HG03439 (cell line): ENCODE measurements around the gene MTHFR.
"Not testable (repeated sequence)": the region's sequence is repeated elsewhere in the genome, so short reads cannot be mapped to it uniquely, and the experiment has no call there.

Experiments used
- ATAC-seq: cut with Tn5 transposase; IDR thresholded peaks from one replicate; pipeline ENCODE4 v1.9.1; 2021; ENCODE audit warnings: mild to moderate bottlenecking, moderate library complexity; ENCODE audit not compliant: unreplicated experiment

MTHFR gene

DNA sequence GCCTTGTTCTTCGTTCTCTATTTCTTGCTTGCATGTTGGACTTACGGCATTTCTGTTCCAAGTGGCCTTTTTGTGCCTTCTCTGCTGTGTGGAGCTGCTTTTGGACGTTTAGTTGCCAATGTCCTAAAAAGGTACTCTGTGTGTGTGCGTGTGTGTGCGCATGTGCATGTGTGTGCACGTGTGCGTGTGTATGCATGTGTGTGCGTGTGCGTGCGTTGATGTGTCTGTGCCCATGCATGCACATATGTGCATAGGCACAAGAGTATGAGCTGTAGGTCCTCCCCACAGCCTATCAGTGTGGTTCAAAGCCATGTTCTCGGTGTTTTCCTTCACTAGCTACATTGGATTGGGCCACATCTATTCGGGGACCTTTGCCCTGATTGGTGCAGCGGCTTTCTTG, 28.1 kb upstream of the MTHFR start:
- no peak for ATAC-seq

DNA sequence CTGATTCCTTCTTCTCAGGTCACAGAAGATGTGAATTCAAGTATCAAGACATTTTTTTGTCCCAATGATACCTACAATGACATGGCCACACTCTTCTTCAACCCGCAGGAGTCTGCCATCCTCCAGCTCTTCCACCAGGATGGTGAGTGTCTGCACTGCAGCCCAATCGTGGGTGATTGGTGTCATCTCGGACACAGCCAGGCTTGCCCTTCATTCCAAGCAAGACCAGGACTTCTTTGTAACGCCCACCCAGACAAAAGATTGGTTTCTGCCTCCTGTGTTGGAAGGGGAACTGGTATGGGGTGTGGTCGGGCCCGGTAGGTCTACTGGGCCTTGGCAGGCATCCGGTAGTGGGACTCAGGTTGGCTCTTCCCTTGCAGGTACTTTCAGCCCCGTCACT, 27.7 kb upstream of the MTHFR start:
- no peak for ATAC-seq

DNA sequence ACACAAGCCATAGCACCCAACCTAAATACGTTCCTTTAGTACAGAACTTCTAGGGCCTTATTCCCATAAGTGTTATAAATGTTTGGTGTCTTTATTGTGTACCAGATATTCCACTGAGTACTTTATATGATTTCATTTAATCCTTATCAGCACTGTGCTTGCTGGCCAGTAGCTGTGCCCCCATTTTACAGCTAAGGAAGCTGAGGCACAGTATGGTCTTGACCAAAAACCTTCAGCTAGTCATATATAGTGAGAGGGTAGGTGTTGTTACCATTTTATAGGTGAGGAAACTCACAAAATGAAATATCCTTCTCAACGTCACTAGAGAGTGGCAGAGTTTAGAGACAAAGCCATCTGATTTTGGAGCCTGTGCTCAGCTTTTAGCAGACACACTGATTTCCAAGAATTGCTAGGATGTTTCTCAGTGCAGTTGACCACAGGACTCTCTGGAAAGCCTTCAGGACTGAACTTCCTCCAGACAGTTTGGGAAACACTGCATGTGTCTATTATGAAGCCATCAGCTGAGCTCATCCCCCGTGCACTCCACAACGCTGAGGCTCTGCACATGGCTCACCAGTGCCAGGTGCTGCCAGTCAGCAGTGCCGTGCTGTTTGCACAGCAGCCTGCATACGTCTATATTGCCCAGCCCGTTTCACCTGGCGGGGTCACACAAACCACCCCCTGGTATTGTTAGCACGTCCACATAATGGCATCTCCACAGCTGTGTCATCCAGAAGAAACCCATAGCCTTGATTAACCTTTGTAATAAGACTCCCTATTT, 26.4 kb upstream of the MTHFR start:
- ATAC-seq: no peak

DNA sequence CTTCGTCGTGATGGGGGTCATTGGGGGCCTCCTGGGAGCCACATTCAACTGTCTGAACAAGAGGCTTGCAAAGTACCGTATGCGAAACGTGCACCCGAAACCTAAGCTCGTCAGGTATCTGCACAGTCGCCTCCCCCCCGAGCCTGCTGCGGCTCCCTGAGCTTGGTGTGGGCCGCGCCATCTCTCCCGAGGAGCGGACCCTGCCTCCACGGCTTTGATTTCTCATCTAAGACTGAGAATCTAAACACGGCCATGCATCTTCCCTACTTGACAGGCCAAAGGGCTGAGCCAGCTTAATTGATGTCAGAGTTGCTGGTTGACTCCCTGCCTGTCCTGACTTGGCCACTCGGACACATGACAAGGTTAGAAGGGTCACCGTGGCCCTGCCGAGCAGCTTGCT, 22.7 kb upstream of the MTHFR start:
- ATAC-seq: no peak

DNA sequence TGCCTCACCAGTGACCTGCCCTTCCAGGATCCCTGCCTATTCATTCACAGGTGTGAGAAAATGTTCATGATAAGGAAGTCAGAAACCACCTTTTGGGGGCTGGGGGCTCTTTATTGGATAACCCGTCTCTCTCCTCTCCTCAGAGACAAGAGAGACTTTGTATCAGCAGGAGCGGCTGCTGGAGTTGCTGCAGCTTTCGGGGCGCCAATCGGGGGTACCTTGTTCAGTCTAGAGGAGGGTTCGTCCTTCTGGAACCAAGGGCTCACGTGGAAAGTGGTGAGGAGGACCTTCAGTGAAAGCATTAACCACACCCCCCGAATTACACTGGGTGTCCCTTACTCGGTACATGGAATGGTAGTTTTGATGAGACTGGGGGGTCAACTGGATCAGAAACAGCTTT, 21.2 kb upstream of the MTHFR start:
- ATAC-seq: no peak

DNA sequence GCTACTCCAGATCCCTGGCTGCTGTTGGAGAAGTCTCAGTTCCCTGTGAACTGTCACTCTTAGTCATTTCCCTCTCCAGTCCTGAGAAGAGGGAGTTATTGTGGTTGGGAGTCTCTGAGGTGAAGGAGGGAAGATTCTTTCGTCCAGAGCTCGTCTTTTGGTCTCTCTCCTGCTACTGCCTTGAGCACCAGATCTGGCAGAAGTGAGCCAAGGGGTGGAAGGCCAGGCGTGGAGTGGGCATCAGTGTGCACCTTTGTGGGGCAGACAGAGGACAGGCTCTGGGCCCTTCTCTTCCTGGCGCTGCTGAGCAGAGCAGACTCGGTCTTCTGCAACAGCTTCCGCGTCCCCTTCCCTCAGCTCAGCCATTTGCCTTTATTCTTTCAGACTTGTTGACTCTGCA, 19.4 kb upstream of the MTHFR start:
- ATAC-seq: no peak

DNA sequence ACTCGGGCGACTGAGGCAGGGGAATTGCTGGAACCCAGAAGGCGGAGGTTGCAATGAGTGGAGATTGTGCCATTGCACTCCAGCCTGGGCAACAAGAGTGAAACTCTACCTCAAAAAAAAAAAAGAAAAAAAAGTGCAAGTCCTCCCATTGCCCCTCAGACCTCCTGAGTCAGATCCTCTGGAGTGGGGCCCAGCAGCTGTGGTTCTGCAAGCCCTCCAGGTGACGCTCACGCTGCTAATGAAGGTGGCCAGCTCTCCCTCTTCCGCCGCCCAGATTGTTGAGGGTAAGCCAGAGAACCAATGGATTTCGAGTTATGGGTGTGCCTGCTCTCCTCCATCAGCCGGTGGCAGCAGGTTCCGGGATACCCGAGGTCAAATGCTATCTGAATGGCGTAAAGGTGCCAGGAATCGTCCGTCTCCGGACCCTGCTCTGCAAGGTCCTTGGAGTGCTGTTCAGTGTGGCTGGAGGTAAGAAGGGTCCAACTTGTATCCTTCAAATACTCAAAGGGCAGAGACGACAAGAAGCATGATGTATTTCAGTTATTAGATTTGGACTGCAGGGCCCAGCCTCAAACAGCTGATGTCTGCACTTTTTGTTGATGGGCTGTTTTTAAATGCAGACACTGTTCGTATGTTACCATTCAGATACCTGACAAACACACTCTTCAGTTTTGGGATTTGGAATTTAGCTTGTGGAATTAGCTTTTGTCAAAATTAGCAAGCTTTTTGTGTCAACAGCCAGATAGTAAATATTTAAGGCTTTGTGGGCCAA, 17.8 kb upstream of the MTHFR start:
- ATAC-seq: no peak

DNA sequence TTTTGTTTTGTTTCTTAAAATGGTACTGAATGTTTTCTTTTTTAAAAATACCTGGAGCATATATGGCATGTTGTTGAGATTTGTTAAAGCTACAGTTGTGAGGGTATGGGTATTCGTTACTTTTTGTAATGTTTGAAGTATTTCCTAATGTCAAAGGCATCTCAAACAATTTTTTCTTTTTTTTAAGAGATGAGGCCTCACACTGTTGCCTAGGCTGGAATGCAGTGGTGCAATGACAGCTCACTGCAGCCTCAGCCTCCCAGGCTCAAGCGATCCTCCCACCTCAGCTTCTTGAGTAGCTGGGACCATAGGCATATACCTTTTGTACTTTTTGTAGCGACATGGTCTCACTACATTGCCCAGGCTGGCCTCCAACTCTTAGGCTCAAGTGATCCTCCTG, 16.3 kb upstream of the MTHFR start:
- ATAC-seq: no peak

DNA sequence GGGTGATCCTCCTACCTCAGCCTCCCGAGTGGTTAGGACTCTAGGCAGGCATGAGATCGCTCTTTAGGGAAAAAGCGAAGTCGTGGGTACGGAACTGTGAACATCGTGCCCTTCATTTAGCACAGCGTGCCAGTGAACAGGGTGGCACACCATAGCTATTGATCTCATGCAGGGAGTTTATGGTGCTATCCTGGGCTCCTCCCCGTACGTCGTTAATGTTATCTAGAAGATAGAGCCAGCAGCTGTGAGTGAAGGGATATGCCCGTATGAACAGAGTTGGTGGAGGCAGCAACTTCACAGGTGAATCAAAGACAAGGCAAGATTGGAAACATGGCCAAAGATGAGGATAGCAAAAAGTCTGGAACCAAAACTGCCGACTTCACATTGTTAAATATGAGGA, 11.4 kb upstream of the MTHFR start:
- no peak for ATAC-seq

DNA sequence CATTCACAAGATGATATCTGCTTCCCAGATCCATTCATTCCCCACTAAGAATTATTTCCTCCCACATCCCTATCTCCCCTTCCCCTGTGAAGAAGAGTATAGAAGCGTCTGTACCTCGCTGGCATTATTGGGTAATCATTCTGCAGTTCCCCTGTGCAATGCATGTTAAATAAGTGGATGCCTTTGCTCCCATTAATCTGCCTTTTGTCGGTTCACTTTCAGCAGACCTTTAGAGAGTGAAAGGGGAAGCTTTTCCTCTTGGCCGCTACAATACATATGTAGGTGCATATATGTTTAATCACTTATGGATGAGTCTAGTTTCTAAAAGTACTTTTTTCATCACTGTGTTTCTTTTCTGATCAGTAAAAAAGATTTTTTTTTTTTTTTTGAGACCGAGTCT, 7.3 kb upstream of the MTHFR start:
- no peak for ATAC-seq

DNA sequence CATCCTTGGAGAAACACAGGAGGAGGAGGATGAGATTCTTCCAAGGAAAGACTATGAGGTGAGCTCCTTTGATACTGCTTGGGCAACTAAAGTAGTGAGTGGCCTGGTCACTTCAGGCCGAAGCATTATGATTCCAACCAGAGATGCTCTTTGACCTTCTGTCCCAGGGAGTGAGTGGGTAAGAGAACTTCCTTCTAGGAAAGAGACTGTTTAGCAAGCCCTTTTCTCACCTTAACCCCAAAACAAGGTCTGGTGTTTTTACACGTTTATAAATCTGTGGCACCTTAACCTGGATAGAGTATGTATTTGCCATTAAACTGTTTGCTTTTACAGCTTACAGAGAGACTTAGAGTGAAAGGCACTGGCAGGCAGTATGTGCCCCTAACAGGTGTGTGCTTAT, 1.4 kb upstream of the MTHFR start:
- ATAC-seq: no peak

DNA sequence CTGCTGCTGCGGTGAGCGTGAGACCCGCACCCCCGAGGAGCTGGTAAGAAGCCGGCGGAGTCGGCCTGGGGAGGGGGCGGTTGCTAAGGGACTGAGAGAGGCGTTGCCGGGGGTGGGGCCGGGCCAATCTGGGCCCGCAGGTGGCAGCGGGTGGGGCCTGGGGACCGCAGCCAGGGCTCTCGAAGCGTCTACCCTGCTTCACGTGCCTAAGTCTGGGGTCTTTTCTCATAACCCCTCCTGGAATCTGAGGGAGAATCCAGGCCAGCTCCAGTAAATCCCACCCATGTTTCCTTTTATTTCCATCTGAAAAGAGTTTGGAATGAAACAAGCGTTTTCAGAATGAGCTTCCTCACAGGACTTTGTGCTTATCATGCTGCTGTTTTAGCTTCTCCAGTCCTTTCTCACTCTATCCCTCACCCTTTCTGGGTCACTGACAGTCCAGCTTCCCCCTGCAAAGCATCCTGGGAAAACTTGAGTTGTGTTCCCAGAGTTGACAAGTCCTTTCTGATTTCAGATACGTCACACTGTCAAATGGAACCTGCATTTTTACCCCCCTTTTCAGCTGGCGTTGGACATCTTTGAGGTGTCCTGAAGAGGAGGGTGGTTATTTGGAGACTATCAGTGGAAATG, 658 bp upstream of the MTHFR start:
- peak; percentile 42 for ATAC-seq

DNA sequence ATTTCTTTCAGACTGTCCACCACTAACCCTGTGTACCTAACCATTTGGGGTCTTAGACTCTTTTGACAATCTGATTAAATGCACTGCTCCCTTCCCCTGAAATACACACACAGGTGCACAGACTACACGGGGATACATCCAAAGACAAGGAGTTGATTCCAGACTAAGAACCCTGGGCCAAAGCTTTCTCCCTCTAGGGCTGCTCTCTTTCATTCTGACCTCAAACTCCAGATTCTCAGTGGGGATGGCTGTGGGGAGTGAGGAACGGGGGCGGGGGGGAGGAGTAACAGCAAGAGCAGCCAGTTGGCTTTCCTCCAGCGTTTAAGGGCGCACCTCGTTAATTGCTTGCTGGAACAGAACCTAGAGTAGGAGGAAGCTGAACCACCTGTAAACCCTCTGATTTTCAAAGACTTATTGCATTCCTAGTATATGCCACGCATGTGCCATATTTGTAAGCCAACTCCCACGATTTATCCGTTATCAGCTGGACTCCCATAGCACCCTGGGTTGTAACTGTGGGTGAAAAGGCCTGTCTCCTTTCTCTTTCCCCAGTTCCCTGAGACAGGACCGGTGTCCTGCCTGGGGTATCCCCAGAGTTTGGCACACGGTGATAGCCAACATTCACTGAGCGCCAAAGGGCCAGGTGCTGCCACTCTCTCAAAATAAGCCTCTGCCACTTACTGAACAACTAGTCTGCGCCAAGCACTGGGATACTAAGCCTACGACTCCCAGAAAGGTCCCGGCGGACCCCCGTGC, 920 bp downstream of the MTHFR start:
- no peak for ATAC-seq

DNA sequence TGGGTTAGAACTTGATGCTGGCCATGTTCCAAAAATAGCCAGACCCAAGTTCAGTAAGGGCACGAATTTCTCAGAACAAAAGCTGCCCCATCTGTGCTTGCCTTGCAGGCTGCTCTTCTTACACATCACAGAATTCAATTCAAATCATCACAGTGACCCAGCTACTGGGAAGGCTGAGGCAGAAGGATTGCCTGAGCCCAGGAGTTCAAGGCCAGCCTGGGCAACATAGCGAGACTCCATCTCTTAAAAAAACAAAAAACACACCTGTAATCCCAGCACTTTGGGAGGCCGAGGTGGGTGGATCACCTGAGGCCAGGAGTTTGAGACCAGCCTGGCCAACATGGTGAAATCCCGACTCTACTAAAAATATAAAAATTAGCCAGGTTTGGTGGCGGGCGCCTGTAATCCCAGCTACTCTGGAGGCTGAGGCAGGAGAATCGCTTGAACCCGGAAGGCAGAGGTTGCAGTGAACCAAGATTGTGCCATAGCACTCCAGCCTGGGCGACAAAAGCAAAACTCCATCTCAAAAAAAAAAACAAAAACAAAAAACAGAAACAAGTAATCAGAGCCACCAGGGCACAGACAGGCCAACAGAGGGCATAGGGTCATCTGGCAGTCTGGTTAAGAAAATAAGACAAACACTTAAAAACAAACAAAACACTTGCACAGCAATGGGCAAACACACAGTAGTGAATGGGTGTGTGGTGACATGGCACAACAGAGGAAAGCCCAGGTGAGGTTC, 1.7 kb downstream of the MTHFR start:
- ATAC-seq: not testable (repeated sequence)

DNA sequence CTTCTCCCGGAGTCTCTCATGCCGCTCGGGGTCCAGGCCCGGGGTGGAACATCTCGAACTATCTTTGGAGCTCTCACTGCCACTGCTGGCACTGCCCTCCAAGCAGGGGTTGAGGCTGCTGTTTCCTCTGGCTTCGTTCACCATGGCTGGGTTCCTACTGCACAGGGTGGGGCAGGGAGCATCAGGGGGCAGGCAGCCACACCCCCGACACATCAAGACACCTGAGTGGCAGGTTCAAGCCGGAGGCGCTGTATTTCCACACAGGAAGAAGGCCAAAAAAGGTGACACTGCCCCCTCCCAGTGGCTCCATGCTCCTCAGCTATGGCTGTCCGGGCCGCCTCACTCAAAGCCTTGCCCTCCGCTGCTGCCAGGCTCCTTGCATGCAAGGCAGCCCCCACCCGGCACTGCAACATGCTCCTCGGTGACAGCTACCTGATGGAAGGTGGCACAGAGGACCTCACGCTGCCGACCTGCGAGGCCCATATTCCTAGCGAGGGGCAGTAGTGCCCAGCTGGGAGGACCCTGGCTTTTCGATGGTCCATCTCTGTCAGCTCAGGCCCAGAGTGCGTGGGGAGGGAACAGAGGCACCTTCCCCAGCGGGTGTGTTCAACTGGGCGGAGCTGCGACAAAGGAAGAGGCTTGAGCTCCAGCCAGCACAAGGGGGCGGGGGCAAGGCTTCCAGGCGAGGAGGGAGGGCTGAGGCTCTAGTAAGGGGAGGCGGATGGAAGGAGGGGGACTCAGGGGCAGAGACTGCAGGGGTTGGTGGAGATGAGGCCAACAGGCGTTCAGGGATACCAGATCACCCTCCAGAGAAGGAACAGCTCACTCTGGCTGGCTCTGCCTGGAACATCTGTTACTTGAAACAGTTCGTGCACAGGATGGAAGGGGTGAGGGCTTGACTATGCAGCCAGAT, 2.5 kb downstream of the MTHFR start:
- ATAC-seq: no peak

DNA sequence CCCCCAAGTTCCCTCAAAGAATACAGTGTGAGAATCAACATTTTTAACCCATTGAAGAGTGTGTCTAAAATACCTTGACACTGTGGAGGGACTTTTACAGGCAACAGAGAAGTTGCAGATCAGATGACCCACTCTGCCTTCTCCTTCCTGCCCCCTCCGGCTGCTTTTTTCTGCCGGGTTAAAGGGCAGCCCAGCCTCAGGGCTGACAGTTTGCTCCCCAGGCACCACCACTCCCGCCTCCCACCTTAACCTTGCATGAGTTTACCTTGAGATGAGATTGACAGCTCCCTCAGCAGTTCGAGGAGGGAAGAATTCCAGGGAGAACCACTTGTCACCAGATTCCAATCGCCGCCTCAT, 3.2 kb downstream of the MTHFR start:
- no peak for ATAC-seq

DNA sequence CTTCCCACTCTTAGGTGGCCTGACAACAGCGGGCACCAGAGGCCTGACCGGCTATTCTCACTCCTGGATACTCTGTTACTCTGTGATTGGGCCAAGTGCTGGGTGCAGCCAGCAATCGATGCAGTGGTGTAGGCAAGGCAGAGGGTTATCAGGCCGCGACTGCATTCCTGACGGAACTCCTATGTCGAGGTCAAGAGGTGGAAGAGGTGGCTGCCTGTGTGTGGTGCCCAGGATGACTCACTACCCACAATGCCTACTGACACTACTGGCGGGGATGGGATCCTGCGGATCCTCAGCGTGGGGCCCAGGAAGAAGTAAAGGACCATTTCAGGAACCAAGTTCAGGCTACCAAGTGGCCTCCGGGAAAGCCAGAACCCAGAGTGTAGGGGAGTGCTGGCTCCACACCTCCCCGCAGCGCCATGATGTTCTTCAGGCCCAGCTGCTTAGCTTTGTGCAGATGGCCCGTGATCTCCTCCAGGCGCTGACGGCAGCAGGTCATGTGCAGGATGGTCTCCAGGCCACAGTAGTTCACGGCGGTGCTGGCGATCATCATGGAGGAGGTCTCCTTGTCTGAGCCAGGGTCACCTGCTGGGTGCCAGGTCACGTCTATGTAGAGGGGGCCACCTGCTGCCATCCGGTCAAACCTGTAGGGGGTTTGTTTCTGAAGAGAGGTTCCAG, 4.9 kb downstream of the MTHFR start:
- no peak for ATAC-seq

DNA sequence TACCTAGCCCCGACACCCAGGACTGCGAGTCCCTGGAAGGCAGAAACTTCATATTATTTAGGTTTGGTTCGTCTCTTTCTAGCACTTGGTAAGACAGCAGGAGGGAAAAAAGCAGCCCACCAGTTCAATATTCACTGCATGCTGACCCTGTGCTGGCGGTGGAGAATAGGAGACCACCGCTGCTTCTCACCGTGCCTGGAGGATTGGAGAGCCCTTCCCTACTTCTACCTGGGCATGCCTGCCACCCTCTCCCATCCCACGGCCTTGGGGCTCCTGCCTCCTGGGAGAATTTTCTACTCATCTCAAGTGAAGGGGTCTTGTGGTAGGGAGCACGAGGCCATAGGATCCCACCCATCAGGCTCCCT, 5.4 kb downstream of the MTHFR start:
- ATAC-seq: no peak

DNA sequence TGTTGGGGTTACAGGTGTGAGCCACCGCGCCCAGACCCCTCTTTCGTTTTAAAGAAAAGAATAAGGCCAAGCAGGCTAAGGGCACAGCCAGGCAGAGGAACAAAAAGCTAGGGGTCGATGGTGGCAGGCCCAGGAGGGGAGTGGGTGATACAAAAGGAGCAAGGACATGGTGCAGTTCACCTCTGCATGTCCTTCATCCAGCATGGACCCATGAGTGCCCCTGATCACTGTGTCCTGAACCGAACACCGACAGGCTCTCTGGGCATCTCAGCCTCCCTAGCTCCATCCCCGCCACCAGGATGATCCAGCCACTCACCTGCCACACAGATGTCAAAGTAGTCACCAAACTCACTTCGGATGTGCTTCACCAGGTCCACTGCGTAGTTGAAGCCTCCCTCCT, 5.9 kb downstream of the MTHFR start:
- ATAC-seq: no peak
